ENCODE measurements around the gene PARD3B. TPM values are rescaled to one million over a fixed set of nuclear protein-coding genes. Genes with fewer than 3 reads are reported as not detected.

PARD3B gene
- total and polyA plus RNA-seq, 10 of the 15 experiments (the other 5 are each of a cell fraction or from before 2014, with no cell fraction given): 0.01 to 0.54 (median 0.07) TPM; not detected in 7

- TF ChIP-seq SUPT20H (IDR thresholded peaks at IDR 0.05; ENCODE audit: borderline replicate concordance, control insufficient read depth, low read depth, low read length) (no peak), CUX1 (IDR thresholded peaks at IDR 0.05; ENCODE audit: insufficient replicate concordance, low read depth, low read length) (no peak)
Observed at GRCh38 chr2:205637779-205638503, 1092.7 kb downstream of the PARD3B start (continued).

- DNase-seq (ENCODE audit: low read depth, low spot score) (no peak), FAIRE-seq (no peak), ATAC-seq (no peak)
- Histone ChIP-seq H3K4me1 (ENCODE audit: control insufficient read depth, insufficient read depth, low read length) (no peaks in the 10 kb centered on the region), H4K20me1 (ENCODE audit: control insufficient read depth, insufficient read depth) (no peaks in the 10 kb centered on the region), H2AFZ (ENCODE audit: control insufficient read depth, low read depth, low read length) (no peak overlapping the region), H3K9me3 (replicated peaks; ENCODE audit: control insufficient read depth, insufficient read depth, low read length) (no peaks in the 10 kb centered on the region; the same call in 2 of the 3 replicates), H3K4me2 (ENCODE audit: control insufficient read depth, insufficient read depth) (no peak overlapping the region), H3K79me2 (ENCODE audit: control insufficient read depth, insufficient read depth, low read length) (no peaks in the 10 kb centered on the region), H3K27ac (ENCODE audit: control insufficient read depth, insufficient read depth) (no peak overlapping the region), H3K27me3 (replicated peaks in 1 of 2; ENCODE audit: control insufficient read depth in 2 of 2, insufficient read depth in 2 of 2, low read length in 1 of 2) (peaks cover 5 to 12% of the 10 kb centered on the region in 2 experiments), H3K9ac (ENCODE audit: control insufficient read depth, insufficient read depth, low read length) (no peak overlapping the region), H3K36me3 (ENCODE audit: control insufficient read depth in 2 of 2, insufficient read depth in 2 of 2, low read length in 1 of 2) (no peaks in the 10 kb centered on the region), H3K4me3 (no peak overlapping the region)
- ChIA-PET SMC1A (ENCODE audit: uncharacterized antibody, unreplicated experiment) (no interaction called here), POLR2A (no interaction called here), RAD21 (ENCODE audit: unreplicated experiment) (no interaction called here), CTCF (interaction anchor here (0.7 kb wide), 1 partner anchor 14 kb away, joined by 6 read pairs; no protein-coding TSS in a partner anchor)
- no peak for TF ChIP-seq ZNF274 (IDR thresholded peaks at IDR 0.05; ENCODE audit: insufficient read depth, insufficient read length)
- no peak for TF ChIP-seq MEF2B (IDR thresholded peaks at IDR 0.05; ENCODE audit: partially characterized antibody, poor library complexity, severe bottlenecking)
- no peak for TF ChIP-seq IRF5 (IDR thresholded peaks at IDR 0.05; ENCODE audit: borderline replicate concordance)
- no peak for TF ChIP-seq SMC3 (IDR thresholded peaks at IDR 0.05; ENCODE audit: borderline replicate concordance, low read length)
- no peak for TF ChIP-seq BCL3 (IDR thresholded peaks at IDR 0.05; ENCODE audit: borderline replicate concordance, insufficient read depth, low read depth, low read length, poor library complexity, severe bottlenecking)
- BruUV-seq (replicated peaks): no TSS peak
- in situ Hi-C loops (cut with MboI): no loop called here
- WGBS (ENCODE audit: insufficient coverage, insufficient replicate concordance, low lambda C conversion rate, missing lambda C conversion rate): 16% methylated on average over 4 of the region's 4 CpGs
- intact Hi-C loops (cut with micrococcal nuclease; ENCODE audit: unreplicated experiment): no loop called here
Observed at GRCh38 chr2:205640716-205641115, 1095.4 kb downstream of the PARD3B start.
